Activated CD4-positive, alpha-beta T cell treated with anti-CD3 and anti-CD28 coated beads, Interleukin-2, amount 50 U/mL, for 4 hours (primary cell): Measurements from ENCODE around the gene EDARADD.
"Not testable (repeated sequence)": the region's sequence is repeated elsewhere in the genome, so short reads cannot be mapped to it uniquely, and the experiment has no call there.

ENCODE experiments used
- DNase-seq, 2 experiments: peaks; one replicate each; pipeline ENCODE4 v3.0.0-alpha.2; 2020

EDARADD gene

GRCh38 chr1:236393681-236394481 lies at the start of gene EDARADD:
Gene EDARADD, plus strand, starts transcription at chr1:236394286. Its CDS starts 159 bp downstream, at chr1:236394445.
- no peak for DNase-seq

DNA sequence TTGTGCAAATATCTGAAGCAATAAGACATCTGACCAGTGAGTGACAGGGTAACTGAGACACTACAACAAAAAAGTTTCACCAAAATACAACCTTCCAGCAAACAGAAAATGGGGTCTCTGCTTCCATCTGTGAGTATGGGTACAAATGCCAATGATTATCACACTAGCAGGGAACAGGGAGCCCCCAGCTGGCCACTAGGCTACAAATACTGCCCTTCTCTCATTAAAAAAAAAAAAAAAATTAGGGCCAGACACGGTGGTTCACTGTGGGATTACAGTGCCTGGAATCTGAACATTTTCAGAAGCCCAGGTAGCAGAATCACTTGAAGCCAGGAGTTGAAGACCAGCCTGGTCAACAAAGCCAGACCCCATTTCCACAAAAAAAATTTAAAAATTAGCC lies 48.4 kb upstream of the EDARADD start:
- no peak for DNase-seq

- no peak for DNase-seq
Measured at GRCh38 chr1:236348071-236348470, 46.0 kb upstream of the EDARADD start.

DNA sequence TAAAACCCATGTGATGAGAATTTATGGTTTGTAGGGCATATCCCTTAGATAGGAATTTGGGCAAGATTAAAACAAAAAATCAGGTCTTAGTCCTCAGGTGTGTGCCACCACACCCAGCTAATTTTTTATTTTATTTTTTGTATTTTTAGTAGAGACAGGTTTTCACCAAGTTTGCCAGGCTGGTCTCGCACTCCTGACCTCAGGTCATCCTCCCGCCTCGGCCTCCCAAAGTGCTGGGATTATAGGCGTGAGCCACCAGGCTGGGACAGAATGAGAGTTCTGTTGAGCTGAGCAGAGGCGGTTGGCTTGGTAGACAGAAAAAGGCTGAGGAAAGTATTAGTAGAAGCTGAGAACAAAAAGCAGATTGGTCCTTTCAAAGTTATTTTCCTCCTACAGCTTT lies 43.8 kb upstream of the EDARADD start:
- DNase-seq = no peak

GRCh38 chr1:236351875-236352573 lies 42.1 kb upstream of the EDARADD start:
- DNase-seq = no peak

GRCh38 chr1:236352747-236353146 lies 41.3 kb upstream of the EDARADD start:
- not testable (repeated sequence) for DNase-seq

GRCh38 chr1:236353813-236354212 lies 40.3 kb upstream of the EDARADD start:
- DNase-seq = no peak

GRCh38 chr1:236354330-236355147 lies 39.5 kb upstream of the EDARADD start:
- no peak for DNase-seq

GRCh38 chr1:236356141-236356540 lies 37.9 kb upstream of the EDARADD start:
- DNase-seq = no peak

DNA sequence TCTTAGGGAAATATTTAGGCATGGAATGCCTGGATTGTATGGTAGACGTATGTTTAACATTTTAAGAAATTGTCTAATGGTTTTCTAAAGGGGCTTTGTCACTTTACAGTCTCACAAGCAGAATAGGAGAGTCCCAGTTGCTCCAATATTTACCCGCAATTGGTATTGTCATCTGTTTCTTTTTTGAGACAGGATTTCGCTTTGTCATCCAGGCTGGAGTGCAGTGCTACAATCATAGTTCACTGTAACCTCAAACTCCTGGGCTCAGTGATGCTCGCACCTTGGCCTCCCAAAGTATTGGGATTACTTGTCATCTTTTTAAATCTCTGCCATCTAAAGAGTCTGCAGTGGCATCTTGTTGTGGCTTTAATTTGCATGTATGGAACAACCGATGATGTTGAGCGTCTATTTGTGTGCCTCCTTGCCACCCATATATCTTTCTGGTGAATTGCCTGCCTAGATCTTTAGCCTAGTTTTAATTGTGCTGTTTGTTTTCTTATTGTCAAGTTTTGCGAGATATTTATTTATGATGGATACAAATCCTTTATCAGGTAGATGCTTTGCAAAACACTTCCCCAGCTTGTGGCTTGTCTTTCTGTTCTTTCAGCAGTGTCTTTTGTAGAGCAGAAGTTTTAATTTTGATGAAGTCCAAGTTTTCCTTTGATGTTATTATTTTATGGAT lies 32.0 kb upstream of the EDARADD start:
- DNase-seq = no peak

GRCh38 chr1:236363237-236363636 lies 30.8 kb upstream of the EDARADD start:
- DNase-seq = no peak

DNA sequence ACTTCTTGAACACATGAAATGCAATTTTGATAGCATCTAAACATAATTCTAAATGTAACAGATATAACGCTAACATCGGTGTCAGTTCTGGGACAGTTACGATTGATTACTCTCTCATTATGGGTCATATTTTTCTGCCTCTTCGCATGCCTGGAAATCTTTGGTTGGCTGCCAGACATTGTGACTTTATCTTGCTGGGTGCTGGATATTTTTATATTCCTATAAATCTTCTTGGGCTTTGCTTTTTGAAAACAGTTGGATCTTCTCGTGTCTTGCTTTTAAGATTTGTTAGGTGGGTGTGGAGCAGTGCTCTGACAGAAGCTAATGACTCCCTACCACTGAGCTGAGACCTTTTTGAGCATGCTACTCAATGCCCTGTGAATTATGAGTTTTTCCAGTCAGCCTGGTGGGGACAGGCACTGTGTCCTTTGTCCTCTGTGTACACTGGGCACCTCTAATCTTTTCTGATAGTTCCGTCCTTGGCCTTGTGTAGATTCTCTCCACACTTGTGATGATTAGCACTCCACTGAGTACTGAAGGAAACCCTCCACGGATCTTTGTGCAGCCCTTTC lies 28.0 kb upstream of the EDARADD start:
- DNase-seq = no peak

- DNase-seq = not testable (repeated sequence)
Measured at GRCh38 chr1:236366681-236367080, 27.4 kb upstream of the EDARADD start.

DNA sequence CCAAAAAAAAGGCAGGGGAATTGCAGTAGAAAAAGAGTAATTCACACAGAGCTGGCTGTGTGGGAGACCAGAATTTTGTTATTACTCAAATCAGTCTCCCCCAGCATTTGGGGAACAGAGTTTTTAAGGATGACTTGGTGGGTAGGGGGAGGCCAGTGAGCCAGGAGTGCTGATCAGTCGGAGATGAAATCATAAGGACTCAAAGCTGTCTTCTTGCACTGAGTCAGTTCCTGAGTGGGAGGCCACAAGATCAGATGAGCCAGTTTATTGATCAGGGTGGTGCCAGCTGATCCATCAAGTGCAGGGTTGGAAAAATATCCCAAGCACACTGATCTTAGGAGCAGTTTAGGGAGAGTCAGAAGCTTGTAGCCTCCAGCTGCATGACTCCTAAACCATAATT lies 23.7 kb upstream of the EDARADD start:
- no peak for DNase-seq

- no peak for DNase-seq
Measured at GRCh38 chr1:236371083-236371482, 23.0 kb upstream of the EDARADD start.

- no peak for DNase-seq
Measured at GRCh38 chr1:236377832-236378535, 16.1 kb upstream of the EDARADD start.

GRCh38 chr1:236381565-236382158 lies 12.4 kb upstream of the EDARADD start:
- DNase-seq = no peak

DNA sequence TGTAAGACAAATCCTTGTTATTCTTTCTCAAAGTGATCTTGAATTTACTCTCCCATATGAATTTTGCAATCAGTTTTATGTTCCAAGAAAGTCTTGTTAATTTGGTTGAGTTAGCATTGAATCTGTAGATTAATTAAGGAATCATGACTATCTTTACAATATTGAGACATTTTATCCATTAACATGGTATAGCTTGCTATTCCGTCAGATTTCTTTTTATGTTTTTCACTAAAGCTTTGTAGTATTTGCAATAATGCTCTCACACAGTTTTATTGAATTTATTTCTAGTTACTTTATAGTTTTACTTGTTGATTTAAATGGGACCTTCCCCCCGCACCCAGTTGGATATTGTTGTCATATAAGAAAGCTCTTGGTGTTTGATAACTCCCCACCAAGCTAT lies 5.8 kb upstream of the EDARADD start:
- no peak for DNase-seq

GRCh38 chr1:236389253-236389652 lies 4.8 kb upstream of the EDARADD start:
- DNase-seq = no peak

- no peak for DNase-seq
Measured at GRCh38 chr1:236391008-236391407, 3.1 kb upstream of the EDARADD start.

DNA sequence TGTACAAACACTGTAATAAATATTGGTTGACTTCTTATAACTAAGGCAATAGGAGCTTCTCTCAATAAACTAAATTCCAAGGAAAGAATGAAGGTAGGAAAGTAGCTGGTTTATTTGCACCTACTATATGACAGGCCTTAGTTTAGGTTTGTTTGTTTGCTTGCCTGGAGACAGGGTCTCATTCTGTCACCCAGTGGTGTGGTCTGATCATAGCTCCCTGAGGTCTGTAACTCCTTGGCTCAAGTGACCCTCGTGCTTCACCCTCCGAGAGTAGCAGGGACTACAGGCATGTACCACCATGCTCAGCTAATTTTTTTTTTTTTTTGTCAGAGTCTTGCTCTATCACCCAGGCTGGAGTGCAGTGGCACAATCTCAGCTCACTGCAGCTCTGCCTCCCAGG lies 1.9 kb upstream of the EDARADD start:
- no peak for DNase-seq

- no peak for DNase-seq
Measured at GRCh38 chr1:236394879-236395229, 768 bp downstream of the EDARADD start.
